GM21576 (cell line): Measurements from ENCODE around the gene TEDC1.

Source experiments
- ATAC-seq: cut with Tn5 transposase; IDR thresholded peaks from one replicate; pipeline ENCODE4 v1.9.1; 2021; ENCODE audit warnings: mild to moderate bottlenecking, moderate library complexity; ENCODE audit not compliant: unreplicated experiment

The TEDC1 gene

GRCh38 chr14:105490572-105491365 lies at the start of gene TEDC1:
TEDC1 (plus strand) TSS chr14:105491246; CDS start chr14:105491376, 130 bp downstream.
- peak; percentile 64 for ATAC-seq

- ATAC-seq: no peak
Measured at GRCh38 chr14:105442125-105442524, 48.9 kb upstream of the TEDC1 start.

GRCh38 chr14:105442834-105443233 lies 48.2 kb upstream of the TEDC1 start:
- ATAC-seq: no peak

GRCh38 chr14:105444859-105445258 lies 46.2 kb upstream of the TEDC1 start:
- no peak for ATAC-seq

GRCh38 chr14:105445290-105445689 lies 45.8 kb upstream of the TEDC1 start:
- ATAC-seq: no peak

GRCh38 chr14:105445901-105446845 lies 44.9 kb upstream of the TEDC1 start:
- ATAC-seq: no peak

- ATAC-seq: no peak
Measured at GRCh38 chr14:105446971-105447370, 44.1 kb upstream of the TEDC1 start.

GRCh38 chr14:105447651-105448640 lies 43.1 kb upstream of the TEDC1 start:
- no peak for ATAC-seq

- ATAC-seq: no peak
Measured at GRCh38 chr14:105448706-105449111, 42.3 kb upstream of the TEDC1 start.

GRCh38 chr14:105449276-105450122 lies 41.5 kb upstream of the TEDC1 start:
- ATAC-seq: no peak

GRCh38 chr14:105450123-105450505 lies 40.9 kb upstream of the TEDC1 start:
- no peak for ATAC-seq

- no peak for ATAC-seq
Measured at GRCh38 chr14:105450864-105451720, 40.0 kb upstream of the TEDC1 start.

- no peak for ATAC-seq
Measured at GRCh38 chr14:105452963-105453362, 38.1 kb upstream of the TEDC1 start.

GRCh38 chr14:105453847-105454246 lies 37.2 kb upstream of the TEDC1 start:
- no peak for ATAC-seq

GRCh38 chr14:105455086-105455640 lies 35.9 kb upstream of the TEDC1 start:
- ATAC-seq: no peak

GRCh38 chr14:105455766-105456660 lies 35.0 kb upstream of the TEDC1 start:
- ATAC-seq: no peak
